ENCODE results near the gene FGD2.
"Not testable (repeated sequence)": the region's sequence is repeated elsewhere in the genome, so short reads cannot be mapped to it uniquely, and the experiment has no call there.

Gene FGD2

GRCh38 chr6:36990401-36990800 lies 15.1 kb upstream of the FGD2 start:
- not testable (repeated sequence) for DNase-seq

- DNase-seq, result no peak
These were observed 7.4 kb upstream of the FGD2 start for GRCh38 chr6:36997811-36998722.

DNA sequence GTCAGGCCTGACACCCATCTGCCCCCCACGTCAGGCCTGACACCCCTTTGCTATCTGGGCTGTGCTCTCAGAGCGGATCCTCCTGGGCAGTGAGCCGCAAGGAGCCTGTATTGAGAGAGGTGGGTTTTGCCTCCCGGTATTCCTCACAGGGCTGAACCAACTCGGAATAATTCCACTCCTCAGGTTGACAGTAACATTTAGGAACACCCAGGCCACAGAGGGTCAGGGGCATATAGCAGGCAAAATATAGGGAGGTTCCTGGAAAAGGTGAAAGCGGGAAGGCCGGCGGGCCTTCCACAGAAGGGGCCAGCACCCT lies 6.8 kb upstream of the FGD2 start:
- DNase-seq, result no peak

DNA sequence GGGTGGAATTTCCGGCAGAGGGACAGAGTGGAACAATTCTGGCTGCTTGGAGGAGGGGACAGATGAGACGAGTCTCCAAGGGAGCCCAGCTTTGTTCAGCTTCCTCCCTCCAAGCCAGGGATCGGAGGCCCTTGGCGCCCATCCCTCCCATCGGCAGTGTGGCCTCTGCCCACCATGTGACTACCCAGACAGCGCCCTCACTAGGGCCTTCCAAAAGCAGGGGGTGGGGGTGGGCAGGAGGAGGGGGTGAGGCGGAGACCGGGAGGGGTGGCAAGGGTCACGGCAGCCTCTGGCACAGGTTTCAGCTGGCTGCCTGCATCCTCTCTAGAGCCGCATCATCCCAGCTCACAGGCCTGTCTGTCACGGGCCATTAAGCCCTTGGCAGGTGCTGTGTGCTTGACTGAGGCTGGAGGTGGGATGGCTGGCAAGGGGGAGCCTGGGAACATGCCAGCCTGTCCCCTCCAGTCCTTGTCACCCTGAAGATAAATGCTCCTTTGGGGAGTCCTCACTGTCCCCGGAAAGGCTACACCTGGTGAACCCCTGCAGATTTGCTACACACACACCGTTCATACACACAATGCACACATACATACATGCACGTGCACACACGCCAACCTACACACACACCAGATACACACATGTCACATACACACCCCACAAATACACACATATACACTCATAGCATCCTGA lies 6.2 kb upstream of the FGD2 start:
- DNase-seq, result no peak

DNA sequence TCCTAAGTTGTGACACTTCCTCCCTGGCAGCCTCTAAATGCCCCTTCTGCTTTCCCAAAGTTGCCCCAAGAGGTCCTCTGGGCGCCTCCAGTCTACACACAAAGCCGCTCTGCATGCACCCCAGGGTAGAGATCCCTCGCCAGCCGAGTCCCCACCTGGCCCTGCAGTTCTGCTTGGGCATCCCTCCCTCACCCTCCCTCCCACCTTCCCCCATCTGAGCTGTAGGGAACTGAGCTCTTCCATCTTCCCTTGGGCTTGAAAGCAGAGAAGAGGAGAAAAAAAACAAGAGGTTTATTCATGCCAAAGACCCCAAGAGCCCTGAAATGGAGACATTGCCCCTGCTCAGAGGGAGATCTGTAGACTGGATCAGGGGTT lies 5.7 kb upstream of the FGD2 start:
- no peak for DNase-seq

- no peak for DNase-seq
These were observed 1.1 kb upstream of the FGD2 start for GRCh38 chr6:37004044-37004980.

- peak in 1 of 5 experiments; percentile 34 for DNase-seq
These were observed 542 bp downstream of the FGD2 start for GRCh38 chr6:37005827-37006567.

DNA sequence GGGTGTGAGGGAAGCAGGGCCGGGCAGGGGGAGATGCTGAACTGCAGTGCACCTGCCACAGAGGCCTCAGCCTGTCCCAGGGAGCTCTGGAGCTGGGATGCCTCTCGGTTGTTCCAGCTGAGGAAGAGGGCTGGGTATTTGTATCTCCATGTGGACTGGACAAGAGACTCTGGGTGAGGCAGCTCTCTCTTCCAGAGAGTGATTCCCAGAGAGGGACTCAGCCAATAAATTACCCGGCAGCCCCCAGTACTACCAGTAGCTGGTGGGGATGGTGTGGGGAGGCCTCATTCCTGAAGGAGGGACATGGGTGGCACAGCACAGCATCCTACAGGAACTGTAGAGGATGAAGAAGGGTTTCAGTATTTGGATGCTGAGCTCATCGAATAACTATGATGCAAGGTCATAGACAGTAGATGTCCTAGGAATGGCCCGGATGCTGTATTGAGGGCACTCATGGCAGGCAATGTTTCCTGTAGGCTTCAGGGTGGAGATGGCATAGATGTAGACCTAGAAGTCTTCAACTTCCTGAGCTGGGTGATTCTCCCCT lies 1.4 kb downstream of the FGD2 start:
- no peak for DNase-seq

- no peak for DNase-seq
These were observed 2.0 kb downstream of the FGD2 start for GRCh38 chr6:37007340-37008043.

GRCh38 chr6:37008484-37009465 lies 3.3 kb downstream of the FGD2 start:
- DNase-seq, result no peak

GRCh38 chr6:37010402-37010892 lies 5.0 kb downstream of the FGD2 start:
- no peak for DNase-seq

GRCh38 chr6:37011656-37012378 lies 6.4 kb downstream of the FGD2 start:
- no peak for DNase-seq

DNA sequence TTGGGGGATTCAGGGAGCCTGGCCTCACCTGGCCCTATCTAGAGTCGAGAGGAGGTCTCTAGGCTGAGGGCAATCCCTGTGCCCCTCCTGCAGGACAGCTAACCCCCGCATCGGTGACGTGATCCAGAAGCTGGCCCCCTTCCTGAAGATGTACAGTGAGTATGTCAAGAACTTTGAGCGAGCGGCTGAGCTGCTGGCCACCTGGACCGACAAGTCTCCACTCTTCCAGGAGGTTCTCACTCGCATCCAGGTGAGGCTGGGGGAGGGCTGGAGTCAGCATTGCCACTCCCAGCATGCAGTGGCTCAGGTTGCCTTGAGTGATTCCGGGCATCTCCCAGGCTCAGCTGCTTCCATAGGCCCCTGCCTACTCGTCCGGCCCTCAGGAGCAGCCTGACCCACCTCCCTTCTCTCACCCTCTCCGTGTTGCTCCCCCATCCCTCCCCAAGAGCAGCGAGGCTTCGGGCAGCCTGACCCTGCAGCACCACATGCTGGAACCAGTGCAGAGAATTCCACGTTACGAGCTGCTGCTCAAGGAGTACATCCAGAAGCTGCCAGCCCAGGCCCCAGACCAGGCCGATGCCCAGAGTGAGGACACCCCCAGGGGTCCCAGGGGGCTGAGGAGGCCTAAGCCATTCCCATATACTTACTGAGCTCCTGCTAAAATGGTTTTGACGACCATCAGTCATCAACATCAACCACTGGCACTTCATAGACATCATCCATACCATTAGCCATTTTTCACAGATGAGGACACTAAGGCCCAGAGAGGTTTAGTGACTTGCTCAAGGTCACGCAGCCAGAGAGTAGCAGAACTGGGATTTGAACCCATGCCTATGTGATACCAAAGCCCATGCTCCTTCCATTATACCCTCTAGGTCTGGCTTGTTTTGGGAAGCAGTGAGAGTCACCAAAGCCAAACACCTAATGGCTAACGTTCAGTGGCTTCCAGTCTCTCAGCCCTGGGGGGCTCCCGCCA lies 8.3 kb downstream of the FGD2 start:
- DNase-seq, result no peak

DNA sequence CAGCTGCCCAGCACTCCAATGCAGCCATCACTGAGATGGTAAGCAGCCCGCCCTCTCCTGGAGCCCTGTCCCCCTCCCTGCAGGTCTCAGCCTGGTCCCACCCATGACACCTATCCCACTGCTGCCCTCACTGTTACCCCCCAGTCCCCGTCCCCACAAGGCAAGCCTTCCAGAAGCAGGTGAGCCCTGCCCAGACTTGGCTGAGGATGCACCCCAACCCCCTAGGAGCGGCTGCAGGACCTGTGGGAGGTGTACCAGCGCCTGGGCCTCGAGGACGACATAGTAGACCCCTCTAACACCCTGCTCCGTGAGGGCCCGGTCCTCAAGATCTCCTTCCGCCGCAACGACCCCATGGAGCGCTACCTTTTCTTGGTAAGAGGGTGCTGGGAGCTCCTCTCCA lies 9.2 kb downstream of the FGD2 start:
- no peak for DNase-seq

DNA sequence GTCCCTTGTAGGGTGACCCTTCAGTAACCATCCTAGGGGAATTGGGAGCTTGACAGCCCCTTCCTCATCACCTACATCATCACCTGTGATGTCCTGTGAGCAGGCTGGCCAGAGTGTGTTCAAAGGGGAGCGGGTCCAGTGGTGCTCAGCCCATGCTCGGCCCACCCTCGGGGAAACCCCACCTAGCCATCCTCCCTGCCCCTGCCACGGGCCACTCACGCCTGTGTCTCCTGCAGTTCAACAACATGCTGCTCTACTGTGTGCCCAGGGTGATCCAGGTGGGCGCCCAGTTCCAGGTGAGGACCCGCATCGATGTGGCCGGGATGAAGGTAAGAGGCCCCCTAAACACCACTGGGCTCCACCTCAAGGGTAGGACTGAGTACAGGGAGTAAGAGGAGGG lies 10.1 kb downstream of the FGD2 start:
- DNase-seq, result no peak

GRCh38 chr6:37016995-37017394 lies 11.5 kb downstream of the FGD2 start:
- DNase-seq, result no peak

DNA sequence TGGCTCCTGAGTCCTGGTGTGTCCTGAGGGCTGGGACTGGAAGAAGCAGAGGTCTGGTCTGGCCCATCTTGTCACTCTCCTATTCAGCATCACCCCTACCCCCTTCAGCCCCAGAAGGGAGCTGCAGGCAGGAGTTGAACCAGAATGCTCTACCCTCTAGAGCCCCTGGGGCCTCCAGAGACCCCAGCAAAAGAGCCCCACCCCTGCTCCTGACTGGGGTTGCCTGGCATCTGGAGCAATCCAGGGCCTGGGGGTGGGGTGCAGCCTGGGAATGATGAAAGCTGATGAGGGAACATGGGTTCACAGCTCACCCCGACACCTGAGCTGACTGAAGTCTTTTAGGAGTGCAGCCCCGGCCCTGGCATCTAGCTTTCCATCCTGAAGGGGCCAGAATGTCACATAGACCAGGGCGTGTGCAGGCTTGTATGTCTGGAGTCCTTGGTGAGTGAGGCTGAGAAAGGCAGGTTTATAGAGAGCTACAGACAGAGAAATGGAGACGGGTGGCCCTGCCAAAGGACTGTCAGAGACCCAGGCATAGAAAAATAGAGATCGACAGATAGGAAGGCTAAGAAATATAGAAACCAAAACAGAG lies 12.2 kb downstream of the FGD2 start:
- DNase-seq, result peak in 1 of 5 experiments; percentile 54
